Measurements from ENCODE around the gene SNCB. TPM values are rescaled to one million over a fixed set of nuclear protein-coding genes. Genes with fewer than 3 reads are reported as not detected.

Gene SNCB
- total RNA-seq, 2 donors from 2014 or later, result 0.22 to 1.8 TPM

GRCh38 chr5:176660860-176661641 is 30.7 kb upstream of the SNCB start:
- no peak overlapping the region for H3K9ac ChIP-seq (ENCODE audit: extremely low read depth, low read length, poor library complexity, severe bottlenecking)
- no peaks in the 10 kb centered on the region for H3K4me1 ChIP-seq (ENCODE audit: control insufficient read depth, insufficient read depth, low read length)
- DNase-seq, result peak; percentile 95
- no peaks in the 10 kb centered on the region for H3K4me1 Mint-ChIP-seq
- H3K27me3 ChIP-seq (ENCODE audit: control insufficient read depth, insufficient read depth, low read length, poor library complexity, severe bottlenecking), result no peaks in the 10 kb centered on the region
- H3K4me3 ChIP-seq (ENCODE audit: low read length), result no peak overlapping the region
- H3K27me3 Mint-ChIP-seq (ENCODE audit: insufficient read depth), result no peaks in the 10 kb centered on the region
- 57 to 65% methylated on average over 25 to 33 of the region's 33 CpGs for WGBS, 2 experiments (ENCODE audit: insufficient coverage in 1 of 2, insufficient read length in 1 of 2)
- no peak overlapping the region for H3K27ac ChIP-seq (ENCODE audit: low read depth, low read length)
- TF ChIP-seq CTCF (conservative IDR thresholded peaks at IDR 0.05), result peak; percentile 99
- no peak overlapping the region for H3K27ac Mint-ChIP-seq
- H3K9me3 ChIP-seq (ENCODE audit: control insufficient read depth, low read length), result no peaks in the 10 kb centered on the region
- peaks cover 5% of the 10 kb centered on the region for H3K36me3 ChIP-seq (ENCODE audit: control insufficient read depth, insufficient read depth, low read length)
- no peaks in the 10 kb centered on the region for H3K9me3 Mint-ChIP-seq
- no peak overlapping the region for H3K4me3 Mint-ChIP-seq
- H3K36me3 Mint-ChIP-seq (ENCODE audit: low read depth), result peaks cover 2% of the 10 kb centered on the region

- no peak overlapping the region for H3K4me3 ChIP-seq (ENCODE audit: low read length)
- H3K4me1 ChIP-seq (ENCODE audit: control insufficient read depth, insufficient read depth, low read length), result no peaks in the 10 kb centered on the region
- no peak overlapping the region for H3K9ac ChIP-seq (ENCODE audit: extremely low read depth, low read length, poor library complexity, severe bottlenecking)
- no peaks in the 10 kb centered on the region for H3K4me1 Mint-ChIP-seq
- H3K9me3 ChIP-seq (ENCODE audit: control insufficient read depth, low read length), result no peaks in the 10 kb centered on the region
- no peak overlapping the region for H3K27ac ChIP-seq (ENCODE audit: low read depth, low read length)
- peaks cover 3% of the 10 kb centered on the region for H3K36me3 Mint-ChIP-seq (ENCODE audit: low read depth)
- H3K36me3 ChIP-seq (ENCODE audit: control insufficient read depth, insufficient read depth, low read length), result peaks cover 5% of the 10 kb centered on the region
- H3K27me3 Mint-ChIP-seq (ENCODE audit: insufficient read depth), result no peaks in the 10 kb centered on the region
- no peaks in the 10 kb centered on the region for H3K27me3 ChIP-seq (ENCODE audit: control insufficient read depth, insufficient read depth, low read length, poor library complexity, severe bottlenecking)
- H3K27ac Mint-ChIP-seq, result no peak overlapping the region
- TF ChIP-seq CTCF (conservative IDR thresholded peaks at IDR 0.05), result no peak
- no peak overlapping the region for H3K4me3 Mint-ChIP-seq
- no peak for DNase-seq
- H3K9me3 Mint-ChIP-seq, result no peaks in the 10 kb centered on the region
- 18 to 33% methylated on average over 1 of the region's 1 CpG for WGBS, 2 experiments (ENCODE audit: insufficient coverage in 1 of 2, insufficient read length in 1 of 2)
Measured at GRCh38 chr5:176660530-176660859, 30.2 kb upstream of the SNCB start.

- Histone ChIP-seq H3K9me3 (ENCODE audit: control insufficient read depth, low read length) (no peaks in the 10 kb centered on the region), H3K27me3 (ENCODE audit: control insufficient read depth, insufficient read depth, low read length, poor library complexity, severe bottlenecking) (no peaks in the 10 kb centered on the region), H3K9ac (ENCODE audit: extremely low read depth, low read length, poor library complexity, severe bottlenecking) (no peak overlapping the region), H3K4me1 (ENCODE audit: control insufficient read depth, insufficient read depth, low read length) (no peaks in the 10 kb centered on the region), H3K36me3 (ENCODE audit: control insufficient read depth, insufficient read depth, low read length) (peaks cover 5% of the 10 kb centered on the region), H3K4me3 (ENCODE audit: low read length) (no peak overlapping the region), H3K27ac (ENCODE audit: low read depth, low read length) (no peak overlapping the region)
- H3K4me1 Mint-ChIP-seq, result no peaks in the 10 kb centered on the region
- whole genome bisulfite sequencing, 2 experiments (ENCODE audit: insufficient coverage in 1 of 2, insufficient read length in 1 of 2), result 67 to 78% methylated on average over 1 to 4 of the region's 4 CpGs
- no peaks in the 10 kb centered on the region for H3K27me3 Mint-ChIP-seq (ENCODE audit: insufficient read depth)
- H3K9me3 Mint-ChIP-seq, result no peaks in the 10 kb centered on the region
- H3K36me3 Mint-ChIP-seq (ENCODE audit: low read depth), result peaks cover 8% of the 10 kb centered on the region
- DNase-seq, result no peak
- no peak overlapping the region for H3K27ac Mint-ChIP-seq
- TF ChIP-seq CTCF (conservative IDR thresholded peaks at IDR 0.05), result no peak
- H3K4me3 Mint-ChIP-seq, result no peak overlapping the region
Measured at GRCh38 chr5:176659860-176660461, 29.6 kb upstream of the SNCB start.
